ENCODE results near the gene SPN. TPM values are rescaled to one million over a fixed set of nuclear protein-coding genes. Genes with fewer than 3 reads are reported as not detected.

SPN gene
- total RNA-seq, 1 experiment from 2014 or later: 0.17 TPM

GRCh38 chr16:29662000-29662728, 883 bp upstream of the SPN start:
- Histone ChIP-seq H3K27ac (no peak overlapping the region), H2AFZ (no peak overlapping the region), H3K36me3 (ENCODE audit: low read depth) (no peaks in the 10 kb centered on the region), H3K4me3 (no peak overlapping the region), H4K20me1 (ENCODE audit: insufficient read depth) (no peaks in the 10 kb centered on the region), H3K4me1 (replicated peaks; ENCODE audit: insufficient read depth) (no peaks in the 10 kb centered on the region), H3F3A (ENCODE audit: insufficient read depth, low read depth) (no peaks in the 10 kb centered on the region; the same call in 1 of the 2 replicates), H3K4me2 (no peak overlapping the region), H3K9me3 (ENCODE audit: insufficient read depth, low read depth) (no peaks in the 10 kb centered on the region), H3K9me2 (ENCODE audit: insufficient read depth) (no peaks in the 10 kb centered on the region), H3K79me2 (ENCODE audit: low read depth) (no peaks in the 10 kb centered on the region), H3K27me3 (ENCODE audit: insufficient read depth, low read depth) (no peaks in the 10 kb centered on the region)
- DNase-seq: no peak
- CTCF ChIA-PET: no interaction called here
- BruUV-seq (replicated peaks): no TSS peak
- intact Hi-C loops (cut with micrococcal nuclease; ENCODE audit: unreplicated experiment): no loop called here
- TF ChIP-seq CTCF (conservative IDR thresholded peaks at IDR 0.05) (no peak), EZH2 (IDR thresholded peaks at IDR 0.05; ENCODE audit: low read depth) (no peak)
- POLR2A ChIA-PET (ENCODE audit: unreplicated experiment): no interaction called here

DNA sequence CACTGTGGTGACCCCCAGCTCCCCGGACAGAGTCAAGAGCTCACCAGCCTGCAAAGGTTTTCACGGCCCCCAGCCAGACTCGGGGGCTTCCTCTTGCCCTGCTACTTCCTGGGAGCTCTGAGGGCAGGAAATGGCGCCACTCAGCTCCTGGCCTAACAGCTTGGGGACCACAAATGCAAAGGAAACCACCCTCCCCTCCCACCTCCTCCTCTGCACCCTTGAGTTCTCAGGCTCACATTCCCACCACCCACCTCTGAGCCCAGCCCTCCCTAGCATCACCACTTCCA, 375 bp upstream of the SPN start:
- Histone ChIP-seq H3K9me2 (ENCODE audit: insufficient read depth) (no peaks in the 10 kb centered on the region), H3K27ac (no peak overlapping the region), H3K4me2 (no peak overlapping the region), H4K20me1 (ENCODE audit: insufficient read depth) (no peaks in the 10 kb centered on the region), H3K9me3 (ENCODE audit: insufficient read depth, low read depth) (no peaks in the 10 kb centered on the region), H3K4me3 (no peak overlapping the region), H3K27me3 (ENCODE audit: insufficient read depth, low read depth) (no peaks in the 10 kb centered on the region), H3K4me1 (replicated peaks; ENCODE audit: insufficient read depth) (no peaks in the 10 kb centered on the region), H3K79me2 (ENCODE audit: low read depth) (no peaks in the 10 kb centered on the region), H3K36me3 (ENCODE audit: low read depth) (no peaks in the 10 kb centered on the region), H2AFZ (no peak overlapping the region), H3F3A (ENCODE audit: insufficient read depth, low read depth) (no peaks in the 10 kb centered on the region; the same call in 1 of the 2 replicates)
- ChIA-PET POLR2A (ENCODE audit: unreplicated experiment) (no interaction called here), CTCF (no interaction called here)
- intact Hi-C loops (cut with micrococcal nuclease; ENCODE audit: unreplicated experiment): no loop called here
- TF ChIP-seq EZH2 (IDR thresholded peaks at IDR 0.05; ENCODE audit: low read depth) (no peak), CTCF (conservative IDR thresholded peaks at IDR 0.05) (no peak)
- no peak for DNase-seq
- BruUV-seq (replicated peaks): no TSS peak

DNA sequence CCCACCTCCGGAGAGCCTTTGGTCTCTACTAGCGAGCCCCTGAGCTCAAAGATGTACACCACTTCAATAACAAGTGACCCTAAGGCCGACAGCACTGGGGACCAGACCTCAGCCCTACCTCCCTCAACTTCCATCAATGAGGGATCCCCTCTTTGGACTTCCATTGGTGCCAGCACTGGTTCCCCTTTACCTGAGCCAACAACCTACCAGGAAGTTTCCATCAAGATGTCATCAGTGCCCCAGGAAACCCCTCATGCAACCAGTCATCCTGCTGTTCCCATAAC, 702 bp downstream of the SPN start:
- ChIA-PET CTCF (no interaction called here), POLR2A (ENCODE audit: unreplicated experiment) (interaction anchor here (0.6 kb wide), 1 partner anchor 151 kb away, joined by 3 read pairs; no protein-coding TSS in a partner anchor)
- BruUV-seq (replicated peaks): no TSS peak
- intact Hi-C loops (cut with micrococcal nuclease; ENCODE audit: unreplicated experiment): no loop called here
- H3K4me1 ChIP-seq (replicated peaks; ENCODE audit: insufficient read depth): no peaks in the 10 kb centered on the region
- no peaks in the 10 kb centered on the region for H3K79me2 ChIP-seq (ENCODE audit: low read depth)
- no peak overlapping the region for H3K4me3 ChIP-seq
- no peaks in the 10 kb centered on the region; the same call in 1 of the 2 replicates for H3F3A ChIP-seq (ENCODE audit: insufficient read depth, low read depth)
- H2AFZ ChIP-seq: no peak overlapping the region
- TF ChIP-seq EZH2 (IDR thresholded peaks at IDR 0.05; ENCODE audit: low read depth): no peak
- TF ChIP-seq CTCF (conservative IDR thresholded peaks at IDR 0.05): no peak
- no peaks in the 10 kb centered on the region for H3K27me3 ChIP-seq (ENCODE audit: insufficient read depth, low read depth)
- no peak for DNase-seq
- no peaks in the 10 kb centered on the region for H3K9me3 ChIP-seq (ENCODE audit: insufficient read depth, low read depth)
- H3K9me2 ChIP-seq (ENCODE audit: insufficient read depth): no peaks in the 10 kb centered on the region
- H3K27ac ChIP-seq: no peak overlapping the region
- no peaks in the 10 kb centered on the region for H3K36me3 ChIP-seq (ENCODE audit: low read depth)
- H3K4me2 ChIP-seq: no peak overlapping the region
- H4K20me1 ChIP-seq (ENCODE audit: insufficient read depth): no peaks in the 10 kb centered on the region
